Stimulated activated CD4-positive, alpha-beta T cell treated with anti-CD3 and anti-CD28 coated beads, Interleukin-15, amount 100 ng/mL, for 24 hours (primary cell): ENCODE data around the gene SLC22A16.
A peak's percentile ranks its signal among the peaks of the same experiment; 100 is the strongest.
"Not testable (repeated sequence)": the region's sequence is repeated elsewhere in the genome, so short reads cannot be mapped to it uniquely, and the experiment has no call there.

Experiments used
- DNase-seq: peaks from one replicate; pipeline ENCODE4 v3.0.0-alpha.2; 2020

SLC22A16 gene

GRCh38 chr6:110476046-110476849 lies at the start of gene SLC22A16:
Gene SLC22A16 (minus strand): TSS chr6:110476613. CDS start chr6:110476574, 39 bp downstream.
- peak; percentile 10 for DNase-seq

GRCh38 chr6:110525001-110525400 lies 48.6 kb upstream of the SLC22A16 start:
- DNase-seq, result no peak

- no peak for DNase-seq
Observed at GRCh38 chr6:110524305-110524704, 47.9 kb upstream of the SLC22A16 start.

- DNase-seq, result no peak
Observed at GRCh38 chr6:110523451-110524021, 47.1 kb upstream of the SLC22A16 start.

GRCh38 chr6:110522427-110522826 lies 46.0 kb upstream of the SLC22A16 start:
- DNase-seq, result no peak

- DNase-seq, result no peak
Observed at GRCh38 chr6:110520992-110521543, 44.7 kb upstream of the SLC22A16 start.

GRCh38 chr6:110520209-110520965 lies 44.0 kb upstream of the SLC22A16 start:
- no peak for DNase-seq

GRCh38 chr6:110517601-110518281 lies 41.3 kb upstream of the SLC22A16 start:
- no peak for DNase-seq

GRCh38 chr6:110517034-110517433 lies 40.6 kb upstream of the SLC22A16 start:
- DNase-seq, result no peak

- no peak for DNase-seq
Observed at GRCh38 chr6:110514818-110515217, 38.4 kb upstream of the SLC22A16 start.

- DNase-seq, result no peak
Observed at GRCh38 chr6:110512991-110513390, 36.6 kb upstream of the SLC22A16 start.

- not testable (repeated sequence) for DNase-seq
Observed at GRCh38 chr6:110512549-110512948, 36.1 kb upstream of the SLC22A16 start.

- DNase-seq, result no peak
Observed at GRCh38 chr6:110511401-110511800, 35.0 kb upstream of the SLC22A16 start.

- DNase-seq, result no peak
Observed at GRCh38 chr6:110509617-110510241, 33.3 kb upstream of the SLC22A16 start.

- DNase-seq, result not testable (repeated sequence)
Observed at GRCh38 chr6:110504891-110505290, 28.5 kb upstream of the SLC22A16 start.

- no peak for DNase-seq
Observed at GRCh38 chr6:110495949-110496348, 19.5 kb upstream of the SLC22A16 start.

- DNase-seq, result no peak
Observed at GRCh38 chr6:110493253-110493800, 16.9 kb upstream of the SLC22A16 start.

- DNase-seq, result no peak
Observed at GRCh38 chr6:110492584-110492983, 16.2 kb upstream of the SLC22A16 start.

GRCh38 chr6:110491644-110492317 lies 15.4 kb upstream of the SLC22A16 start:
- DNase-seq, result no peak

- DNase-seq, result no peak
Observed at GRCh38 chr6:110491299-110491643, 14.9 kb upstream of the SLC22A16 start.

GRCh38 chr6:110490110-110490509 lies 13.7 kb upstream of the SLC22A16 start:
- no peak for DNase-seq
